OCI-LY1 (cell line): Measurements from ENCODE around the gene PAX5.

Source experiments
- H2AFZ ChIP-seq: fragments of 200-600 bp; sonication (generic), shearing (Covaris generic); 2 replicates; pipeline ENCODE4 v1.6.0; 2014; ENCODE audit warnings: antibody characterized with exemption, mild to moderate bottlenecking, low read length
- H3F3A ChIP-seq: fragments of 200-600 bp; sonication (generic), shearing (Covaris generic); 2 replicates; pipeline ENCODE4 v1.6.0; 2014; ENCODE audit warnings: mild to moderate bottlenecking, antibody characterized with exemption, low read length, moderate library complexity; ENCODE audit not compliant: insufficient read depth
- H3K27ac ChIP-seq: fragments of 200-600 bp; sonication (generic); 2 replicates; pipeline ENCODE4 v1.5.1; 2014; ENCODE audit warnings: low read length, mixed run types, mild to moderate bottlenecking, low read depth; ENCODE audit not compliant: poor library complexity, severe bottlenecking
- H3K27me3 ChIP-seq: fragments of 200-600 bp; sonication (generic); 2 replicates; pipeline ENCODE4 v1.6.0; 2014; ENCODE audit warnings: antibody characterized with exemption, mild to moderate bottlenecking, low read length, moderate library complexity; ENCODE audit not compliant: insufficient read depth
- H3K36me3 ChIP-seq: fragments of 200-600 bp; sonication (generic); 2 replicates; pipeline ENCODE4 v1.6.1; 2014; ENCODE audit warnings: mild to moderate bottlenecking, antibody characterized with exemption, low read length, moderate library complexity, mixed read lengths; ENCODE audit not compliant: insufficient read depth
- H3K4me1 ChIP-seq: fragments of 200-600 bp; sonication (generic); 2 replicates; pipeline ENCODE4 v1.5.1; 2014; ENCODE audit warnings: mild to moderate bottlenecking, low read length, moderate library complexity; ENCODE audit not compliant: insufficient read depth, severe bottlenecking
- H3K4me2 ChIP-seq: fragments of 200-600 bp; sonication (generic), shearing (Covaris generic); 2 replicates; pipeline ENCODE4 v1.6.1; 2014; ENCODE audit warnings: low read length
- H3K4me3 ChIP-seq: fragments of 200-600 bp; sonication (generic); 2 replicates; pipeline ENCODE4 v1.5.1; 2014; ENCODE audit warnings: low read length, low read depth, mild to moderate bottlenecking, mixed read lengths; ENCODE audit not compliant: poor library complexity, severe bottlenecking
- H3K79me2 ChIP-seq: fragments of 200-600 bp; shearing (Covaris generic); 2 replicates; pipeline ENCODE4 v1.6.1; 2016; ENCODE audit warnings: mixed run types, low read length, mixed read lengths; ENCODE audit not compliant: insufficient read depth
- H3K9ac ChIP-seq: fragments of 200-600 bp; sonication (generic), shearing (Covaris generic); 2 replicates; pipeline ENCODE4 v1.6.1; 2014; ENCODE audit warnings: mild to moderate bottlenecking, low read length, mixed read lengths
- H3K9me2 ChIP-seq: fragments of 200-600 bp; sonication (generic), shearing (Covaris generic); 2 replicates; pipeline ENCODE4 v1.6.1; 2014; ENCODE audit warnings: low read depth, mild to moderate bottlenecking, low read length, mixed read lengths
- H3K9me3 ChIP-seq: fragments of 200-600 bp; shearing (Covaris generic); 2 replicates; pipeline ENCODE4 v1.6.1; 2014; ENCODE audit warnings: low read length, mixed read lengths
- H4K20me1 ChIP-seq: fragments of 200-600 bp; sonication (generic), shearing (Covaris generic); 2 replicates; pipeline ENCODE4 v1.6.0; 2016; ENCODE audit warnings: mild to moderate bottlenecking, low read length; ENCODE audit not compliant: insufficient read depth
- EZH2 ChIP-seq: fragments of 200-600 bp; sonication (generic), shearing (Covaris generic); IDR thresholded peaks from 2 replicates; pipeline ENCODE4 v1.8.0; 2017; ENCODE audit warnings: borderline replicate concordance, mixed run types, mild to moderate bottlenecking, antibody characterized with exemption, low read length, moderate library complexity, mixed read lengths
- TF ChIP-seq, protein P1 (sequence below): fragments of 200-600 bp; sonication (generic), shearing (Covaris generic); IDR thresholded peaks from 2 replicates; pipeline ENCODE4 v1.5.1; 2017; ENCODE audit warnings: mild to moderate bottlenecking, antibody characterized with exemption, low read length, moderate library complexity, mixed read lengths

PAX5 gene

DNA sequence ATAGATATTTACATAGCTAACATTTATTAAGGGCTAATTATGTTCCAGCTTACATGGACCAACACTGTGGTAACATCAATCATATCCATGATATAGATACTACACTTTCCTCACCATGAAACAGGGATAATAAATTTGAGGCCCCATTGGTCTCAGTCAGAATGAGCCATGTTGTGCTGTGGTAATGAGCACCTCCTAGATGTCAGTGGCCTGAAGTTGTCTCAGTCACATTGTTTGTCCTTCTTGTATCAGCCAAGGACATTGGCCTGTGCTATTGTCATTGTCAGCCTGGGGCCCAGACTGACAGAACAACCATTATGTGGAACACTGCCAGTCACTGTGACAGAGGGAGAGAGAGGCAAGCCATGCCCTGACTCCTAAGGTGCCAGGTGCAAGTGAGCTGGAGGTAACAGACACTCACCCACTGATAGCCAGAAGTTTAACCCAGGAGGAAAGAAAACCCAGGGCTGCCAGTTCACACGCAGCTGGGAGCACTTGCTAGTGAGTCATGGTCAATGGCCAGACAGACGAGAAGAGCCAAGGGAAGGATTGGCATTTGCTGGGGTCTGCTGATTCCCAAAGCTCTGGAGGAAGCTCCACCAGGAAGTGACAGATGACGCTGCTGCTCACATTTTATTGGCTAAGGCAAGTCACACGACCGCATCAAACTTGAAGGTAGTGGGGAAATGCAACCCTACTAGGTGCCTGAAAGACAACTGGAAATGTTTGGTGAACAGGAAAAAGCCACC is 237.2 kb downstream of the PAX5 start:
- Histone ChIP-seq H3K79me2 (no peaks in the 10 kb centered on the region), H3K27ac (no peak overlapping the region), H3K4me2 (no peak overlapping the region), H3K9me2 (no peaks in the 10 kb centered on the region), H3K27me3 (peaks cover 3% of the 10 kb centered on the region; the same call in 1 of the 2 replicates), H3K4me1 (no peaks in the 10 kb centered on the region), H3K36me3 (no peaks in the 10 kb centered on the region), H3F3A (no peaks in the 10 kb centered on the region), H3K9me3 (peaks cover 11% of the 10 kb centered on the region), H3K9ac (no peak overlapping the region), H4K20me1 (no peaks in the 10 kb centered on the region), H3K4me3 (no peak overlapping the region), H2AFZ (no peak overlapping the region)
- TF ChIP-seq EZH2: no peak
- TF ChIP-seq, protein P1, sequence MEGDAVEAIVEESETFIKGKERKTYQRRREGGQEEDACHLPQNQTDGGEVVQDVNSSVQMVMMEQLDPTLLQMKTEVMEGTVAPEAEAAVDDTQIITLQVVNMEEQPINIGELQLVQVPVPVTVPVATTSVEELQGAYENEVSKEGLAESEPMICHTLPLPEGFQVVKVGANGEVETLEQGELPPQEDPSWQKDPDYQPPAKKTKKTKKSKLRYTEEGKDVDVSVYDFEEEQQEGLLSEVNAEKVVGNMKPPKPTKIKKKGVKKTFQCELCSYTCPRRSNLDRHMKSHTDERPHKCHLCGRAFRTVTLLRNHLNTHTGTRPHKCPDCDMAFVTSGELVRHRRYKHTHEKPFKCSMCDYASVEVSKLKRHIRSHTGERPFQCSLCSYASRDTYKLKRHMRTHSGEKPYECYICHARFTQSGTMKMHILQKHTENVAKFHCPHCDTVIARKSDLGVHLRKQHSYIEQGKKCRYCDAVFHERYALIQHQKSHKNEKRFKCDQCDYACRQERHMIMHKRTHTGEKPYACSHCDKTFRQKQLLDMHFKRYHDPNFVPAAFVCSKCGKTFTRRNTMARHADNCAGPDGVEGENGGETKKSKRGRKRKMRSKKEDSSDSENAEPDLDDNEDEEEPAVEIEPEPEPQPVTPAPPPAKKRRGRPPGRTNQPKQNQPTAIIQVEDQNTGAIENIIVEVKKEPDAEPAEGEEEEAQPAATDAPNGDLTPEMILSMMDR: no peak

DNA sequence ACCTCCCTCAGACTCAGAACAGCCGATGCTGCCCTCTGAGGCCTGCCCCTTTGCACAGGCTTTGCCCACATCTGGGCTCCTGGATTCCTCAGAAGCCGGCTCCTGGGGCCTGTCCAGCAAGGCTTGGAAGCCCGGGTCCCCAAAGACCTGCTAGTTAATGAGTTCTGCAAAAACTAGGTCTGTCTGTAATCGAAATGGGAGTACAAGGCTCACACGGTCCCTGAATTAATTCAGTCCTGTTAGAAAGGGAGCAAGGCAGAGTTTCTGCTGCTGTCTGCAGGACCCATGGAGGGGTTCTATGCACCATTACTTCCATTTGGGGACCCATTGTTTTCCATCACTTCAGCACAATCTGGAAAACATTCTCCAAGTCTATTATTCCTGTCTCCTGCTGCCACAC is 239.6 kb downstream of the PAX5 start:
- TF ChIP-seq EZH2: no peak
- TF ChIP-seq, protein P1: no peak
- Histone ChIP-seq H3K4me2 (no peak overlapping the region), H3K27me3 (peaks cover 5% of the 10 kb centered on the region; the same call in 1 of the 2 replicates), H4K20me1 (no peaks in the 10 kb centered on the region), H3K4me1 (no peaks in the 10 kb centered on the region), H3K27ac (no peak overlapping the region), H3K4me3 (no peak overlapping the region), H3F3A (no peaks in the 10 kb centered on the region), H3K36me3 (no peaks in the 10 kb centered on the region), H2AFZ (no peak overlapping the region), H3K9ac (no peak overlapping the region), H3K9me2 (no peaks in the 10 kb centered on the region), H3K79me2 (no peaks in the 10 kb centered on the region), H3K9me3 (peaks cover 11% of the 10 kb centered on the region)

DNA sequence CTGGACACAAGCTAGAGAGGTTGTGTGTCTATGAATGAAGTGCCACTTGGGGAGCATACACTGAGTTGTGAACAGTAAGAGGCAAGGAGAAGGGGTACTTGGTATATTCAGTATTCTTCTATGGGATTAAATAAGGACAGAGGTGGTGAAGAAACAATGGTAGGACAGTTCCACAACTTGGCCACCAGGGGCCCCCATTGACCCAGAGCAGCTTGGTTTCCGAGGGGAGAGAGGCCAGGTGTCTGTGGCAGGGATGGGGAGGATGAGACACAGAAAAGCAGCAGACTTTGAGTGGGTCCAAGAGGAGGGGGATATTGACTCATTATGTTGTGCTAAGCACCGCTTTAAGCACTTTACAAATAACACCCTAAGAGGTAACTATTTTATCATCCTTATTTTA is 240.8 kb downstream of the PAX5 start:
- TF ChIP-seq EZH2: no peak
- TF ChIP-seq, protein P1: peak; percentile 42; the same call in 1 of the 2 replicates
- H3K9me3 ChIP-seq: peaks cover 11% of the 10 kb centered on the region

More for the DNA sequence above, 240.8 kb downstream of the PAX5 start:
- no peak overlapping the region for H3K9ac ChIP-seq
- no peak overlapping the region for H3K4me3 ChIP-seq
- H3K4me2 ChIP-seq: no peak overlapping the region
- H3K79me2 ChIP-seq: no peaks in the 10 kb centered on the region
- H3K36me3 ChIP-seq: no peaks in the 10 kb centered on the region
- H3K27ac ChIP-seq: no peak overlapping the region
- no peak overlapping the region for H2AFZ ChIP-seq
- no peaks in the 10 kb centered on the region for H4K20me1 ChIP-seq
- H3K9me2 ChIP-seq: no peaks in the 10 kb centered on the region
- no peaks in the 10 kb centered on the region for H3K4me1 ChIP-seq
- H3F3A ChIP-seq: no peaks in the 10 kb centered on the region
- peaks cover 5% of the 10 kb centered on the region; the same call in 1 of the 2 replicates for H3K27me3 ChIP-seq
